HepG2 (cell line): ENCODE results near the gene DOCK1. TPM values are rescaled to one million over a fixed set of nuclear protein-coding genes. Genes with fewer than 3 reads are reported as not detected.
A peak's percentile ranks its signal among the peaks of the same experiment; 100 is the strongest.

Source experiments
- CBFB ChIP-seq: sonication (generic); formaldehyde crosslinking; IDR thresholded peaks from 2 replicates; pipeline ENCODE4 v1.4.0; 2020; ENCODE audit warnings: missing genetic modification reagents
- CHCHD3 ChIP-seq: sonication (generic); formaldehyde crosslinking; IDR thresholded peaks from 2 replicates; pipeline ENCODE4 v1.8.0; 2022; ENCODE audit warnings: mild to moderate bottlenecking, missing genetic modification reagents, moderate library complexity
- GFI1 ChIP-seq: sonication (generic); formaldehyde crosslinking; IDR thresholded peaks from 2 replicates; pipeline ENCODE4 v1.5.0; 2020; ENCODE audit warnings: missing genetic modification reagents, mild to moderate bottlenecking, borderline replicate concordance
- MXD4 ChIP-seq: IDR thresholded peaks from 2 replicates; pipeline ENCODE4 v1.6.1; 2016; ENCODE audit warnings: mild to moderate bottlenecking, missing biosample characterization, missing genetic modification reagents
- NRL ChIP-seq: sonication (generic); formaldehyde crosslinking; IDR thresholded peaks from 2 replicates; pipeline ENCODE4 v1.5.0; 2020; ENCODE audit warnings: missing genetic modification reagents, mild to moderate bottlenecking, moderate library complexity, borderline replicate concordance
- POGK ChIP-seq: sonication (generic); formaldehyde crosslinking; conservative IDR thresholded peaks from 2 replicates; pipeline ENCODE4 v1.8.0; 2022; ENCODE audit warnings: mild to moderate bottlenecking, moderate library complexity, missing genetic modification reagents
- TBP ChIP-seq: sonication (generic); formaldehyde crosslinking; IDR thresholded peaks from 2 replicates; pipeline ENCODE4 v1.5.0; 2020; ENCODE audit warnings: missing genetic modification reagents
- ZBTB33 ChIP-seq: sonication (generic); formaldehyde crosslinking; IDR thresholded peaks from 2 replicates; pipeline ENCODE4 v1.4.0; 2020; ENCODE audit warnings: missing genetic modification reagents
- ZNF367 ChIP-seq: sonication (generic); formaldehyde crosslinking; IDR thresholded peaks from 2 replicates; pipeline ENCODE4 v1.4.0; 2020; ENCODE audit warnings: missing genetic modification reagents, borderline replicate concordance
- ZNF546 ChIP-seq: sonication (generic); formaldehyde crosslinking; conservative IDR thresholded peaks from 2 replicates; pipeline ENCODE4 v1.8.1; 2023; ENCODE audit warnings: mild to moderate bottlenecking, missing genetic modification reagents
- ZNF83 ChIP-seq: sonication (generic); formaldehyde crosslinking; IDR thresholded peaks from 2 replicates; pipeline ENCODE4 v1.4.0; 2020; ENCODE audit warnings: missing genetic modification reagents, mild to moderate bottlenecking, borderline replicate concordance
- ZNF891 ChIP-seq: sonication (generic); formaldehyde crosslinking; IDR thresholded peaks from 2 replicates; pipeline ENCODE4 v1.5.0; 2020; ENCODE audit warnings: mild to moderate bottlenecking, missing genetic modification reagents
- polyA plus RNA-seq, 8 experiments: library from polyadenylated mRNA; depleted of rRNA in 3 of 8; stranded (reverse) in 7 of 8; unstranded in 1 of 8; fragments of >200 nt; fragmentation: Illumina TruSeq in 4 of 8; extraction: Trizol in 4 of 8; gene quantifications; 2 replicates each; pipeline versions ENCODE4 v1.2.1 to v1.2.3, GENCODE V29; 2011 to 2016; ENCODE audit warnings: low read depth in 4 of 8, missing spikeins in 1 of 8, mixed read lengths in 1 of 8; ENCODE audit not compliant: insufficient read depth in 1 of 8
- total RNA-seq, 5 experiments: library from RNA; depleted of rRNA; stranded (reverse); fragments of >200 nt; fragmentation: Illumina TruSeq; extraction: Trizol; gene quantifications; 2 replicates each; pipeline ENCODE4 v1.2.3, GENCODE V29; 2016; ENCODE audit warnings: low read depth in 1 of 5
- TF ChIP-seq, protein P1 (sequence below), 2 experiments: fragments of 450-650 bp in 1 of 2; sonication (generic) in 1 of 2; formaldehyde crosslinking in 1 of 2; IDR thresholded peaks; 2 replicates each; pipeline versions ENCODE4 v1.6.1 to v1.8.0; 2016 to 2022; ENCODE audit warnings: antibody characterized with exemption in 1 of 2, mild to moderate bottlenecking in 1 of 2, missing genetic modification reagents in 1 of 2

The DOCK1 gene
- total and polyA plus RNA-seq, 2 of the 13 experiments (the other 11 are each of a cell fraction or from before 2014, with no cell fraction given): 8.3 to 25.5 TPM

DNA sequence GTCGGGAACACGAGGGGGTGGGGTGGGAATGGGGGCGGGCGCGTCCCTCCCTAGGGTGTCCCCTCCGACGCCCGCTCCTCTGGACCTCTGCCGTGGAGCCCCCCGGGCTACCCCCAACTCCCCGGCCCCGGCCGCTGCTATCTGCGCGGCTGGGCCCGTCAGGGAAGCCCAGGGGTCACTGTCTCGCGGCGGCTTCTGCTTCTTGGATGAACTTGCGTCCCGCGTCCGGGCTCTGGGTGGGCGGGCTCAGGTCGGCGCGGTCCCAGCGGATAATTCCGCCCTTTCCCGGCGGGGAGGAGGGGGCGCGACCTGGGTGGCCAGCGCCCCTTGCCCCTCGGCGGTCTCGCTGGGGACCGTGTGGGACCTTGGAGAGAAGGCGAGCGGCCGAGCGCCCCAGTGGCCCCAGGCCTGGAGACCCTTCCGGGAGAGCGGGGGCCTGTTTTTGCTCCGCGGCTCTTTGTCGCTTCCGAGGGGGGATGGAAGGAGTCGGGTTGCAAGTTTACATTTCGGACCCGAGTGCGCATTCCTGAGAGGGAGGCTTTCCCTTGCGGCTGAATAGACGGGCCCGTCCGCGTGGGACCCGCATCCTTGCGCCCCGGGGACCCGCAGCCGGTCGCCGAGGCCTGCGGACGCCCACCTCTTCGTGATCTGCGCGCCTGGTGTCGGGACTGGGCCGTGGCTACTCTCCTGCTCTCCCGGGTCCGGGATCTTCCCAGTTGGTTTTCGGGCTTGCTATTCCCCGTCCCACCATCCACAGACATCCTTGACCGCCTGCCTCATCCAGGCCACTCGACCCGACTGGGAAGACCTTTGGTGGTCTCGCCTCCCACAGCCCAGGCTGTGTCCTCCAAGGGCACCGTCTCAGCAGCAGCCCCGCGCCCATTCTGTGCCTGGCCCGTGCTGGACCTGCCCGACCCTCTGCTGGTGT lies 812 bp downstream of the DOCK1 start (continued):
- TF ChIP-seq, protein P1, sequence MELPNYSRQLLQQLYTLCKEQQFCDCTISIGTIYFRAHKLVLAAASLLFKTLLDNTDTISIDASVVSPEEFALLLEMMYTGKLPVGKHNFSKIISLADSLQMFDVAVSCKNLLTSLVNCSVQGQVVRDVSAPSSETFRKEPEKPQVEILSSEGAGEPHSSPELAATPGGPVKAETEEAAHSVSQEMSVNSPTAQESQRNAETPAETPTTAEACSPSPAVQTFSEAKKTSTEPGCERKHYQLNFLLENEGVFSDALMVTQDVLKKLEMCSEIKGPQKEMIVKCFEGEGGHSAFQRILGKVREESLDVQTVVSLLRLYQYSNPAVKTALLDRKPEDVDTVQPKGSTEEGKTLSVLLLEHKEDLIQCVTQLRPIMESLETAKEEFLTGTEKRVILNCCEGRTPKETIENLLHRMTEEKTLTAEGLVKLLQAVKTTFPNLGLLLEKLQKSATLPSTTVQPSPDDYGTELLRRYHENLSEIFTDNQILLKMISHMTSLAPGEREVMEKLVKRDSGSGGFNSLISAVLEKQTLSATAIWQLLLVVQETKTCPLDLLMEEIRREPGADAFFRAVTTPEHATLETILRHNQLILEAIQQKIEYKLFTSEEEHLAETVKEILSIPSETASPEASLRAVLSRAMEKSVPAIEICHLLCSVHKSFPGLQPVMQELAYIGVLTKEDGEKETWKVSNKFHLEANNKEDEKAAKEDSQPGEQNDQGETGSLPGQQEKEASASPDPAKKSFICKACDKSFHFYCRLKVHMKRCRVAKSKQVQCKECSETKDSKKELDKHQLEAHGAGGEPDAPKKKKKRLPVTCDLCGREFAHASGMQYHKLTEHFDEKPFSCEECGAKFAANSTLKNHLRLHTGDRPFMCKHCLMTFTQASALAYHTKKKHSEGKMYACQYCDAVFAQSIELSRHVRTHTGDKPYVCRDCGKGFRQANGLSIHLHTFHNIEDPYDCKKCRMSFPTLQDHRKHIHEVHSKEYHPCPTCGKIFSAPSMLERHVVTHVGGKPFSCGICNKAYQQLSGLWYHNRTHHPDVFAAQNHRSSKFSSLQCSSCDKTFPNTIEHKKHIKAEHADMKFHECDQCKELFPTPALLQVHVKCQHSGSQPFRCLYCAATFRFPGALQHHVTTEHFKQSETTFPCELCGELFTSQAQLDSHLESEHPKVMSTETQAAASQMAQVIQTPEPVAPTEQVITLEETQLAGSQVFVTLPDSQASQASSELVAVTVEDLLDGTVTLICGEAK (IDR thresholded peaks at IDR 0.05): no peak
- TF ChIP-seq, protein P1 (CRISPR knock-in tag; IDR thresholded peaks at IDR 0.05): no peak
- no peak for TF ChIP-seq TBP (CRISPR knock-in tag)
- no peak for TF ChIP-seq ZNF83 (CRISPR knock-in tag)
- TF ChIP-seq ZNF367 (CRISPR knock-in tag): no peak
- TF ChIP-seq POGK (CRISPR knock-in tag): 0 out of 2 replicates have a peak, but pooled peaks have one; percentile 31
- TF ChIP-seq ZNF546 (CRISPR knock-in tag): no peak
- no peak for TF ChIP-seq ZBTB33 (CRISPR knock-in tag)
- no peak; the same call in 1 of the 2 replicates for TF ChIP-seq ZNF891 (CRISPR knock-in tag)
- no peak for TF ChIP-seq MXD4
- no peak for TF ChIP-seq CBFB (CRISPR knock-in tag)
- no peak for TF ChIP-seq GFI1 (CRISPR knock-in tag)
- TF ChIP-seq NRL (CRISPR knock-in tag): no peak; the same call in 1 of the 2 replicates
- no peak for TF ChIP-seq CHCHD3 (CRISPR knock-in tag)
